RWPE1 (cell line): Measurements from ENCODE around the gene KCNC1.

ENCODE experiments used
- CTCF ChIA-PET: fragments of 350-600 bp; sonication (Branson Sonifier 250); formaldehyde crosslinking; extraction: SDS; loops from one replicate; lab custom pipeline; 2021; lab: Yijun Ruan, JAX
- POLR2A ChIA-PET: fragments of 400-600 bp; formaldehyde crosslinking; extraction: SDS; loops from one replicate; lab custom pipeline; 2020; ENCODE audit warnings: antibody characterized with exemption; ENCODE audit not compliant: low non-redundant PET; lab: Yijun Ruan, JAX
- DNase-seq: peaks from one replicate; pipeline ENCODE4 v3.0.0; 2012; ENCODE audit warnings: low spot score
- H3K27ac ChIP-seq: fragments of 450-650 bp; 2 replicates; pipeline ENCODE4 v1.5.1; 2017
- TF ChIP-seq, protein P1 (sequence below): fragments of 450-650 bp; conservative IDR thresholded peaks from 2 replicates; pipeline ENCODE4 v1.5.1; 2017; ENCODE audit warnings: low read depth, mild to moderate bottlenecking

KCNC1 gene

DNA sequence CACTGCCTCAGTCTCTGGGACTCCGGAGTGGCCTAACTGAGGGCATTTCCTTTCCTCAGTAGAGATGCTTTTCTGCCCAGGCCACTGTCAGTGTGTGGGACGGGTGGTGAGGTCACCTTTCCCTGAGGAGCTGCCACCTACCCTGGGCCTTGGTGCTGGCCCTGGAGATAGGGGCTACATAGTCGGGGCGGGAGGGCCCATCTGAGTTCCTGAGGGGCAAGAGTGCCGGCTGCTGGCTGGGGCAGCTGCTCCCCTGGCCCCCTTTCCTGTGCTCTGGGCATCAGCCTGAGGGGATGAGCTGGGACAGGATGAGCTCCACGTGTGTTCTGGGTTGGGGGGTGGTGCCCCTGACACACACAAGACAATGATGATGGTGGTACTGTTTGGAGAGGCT, 5.4 kb downstream of the KCNC1 start:
- ChIA-PET CTCF (interaction anchor here (0.6 to 0.8 kb wide), 2 partner anchors 9 to 19 kb away, joined by 3 read pairs; no protein-coding TSS in a partner anchor), POLR2A (no interaction called here)
- DNase-seq: no peak
- TF ChIP-seq, protein P1, sequence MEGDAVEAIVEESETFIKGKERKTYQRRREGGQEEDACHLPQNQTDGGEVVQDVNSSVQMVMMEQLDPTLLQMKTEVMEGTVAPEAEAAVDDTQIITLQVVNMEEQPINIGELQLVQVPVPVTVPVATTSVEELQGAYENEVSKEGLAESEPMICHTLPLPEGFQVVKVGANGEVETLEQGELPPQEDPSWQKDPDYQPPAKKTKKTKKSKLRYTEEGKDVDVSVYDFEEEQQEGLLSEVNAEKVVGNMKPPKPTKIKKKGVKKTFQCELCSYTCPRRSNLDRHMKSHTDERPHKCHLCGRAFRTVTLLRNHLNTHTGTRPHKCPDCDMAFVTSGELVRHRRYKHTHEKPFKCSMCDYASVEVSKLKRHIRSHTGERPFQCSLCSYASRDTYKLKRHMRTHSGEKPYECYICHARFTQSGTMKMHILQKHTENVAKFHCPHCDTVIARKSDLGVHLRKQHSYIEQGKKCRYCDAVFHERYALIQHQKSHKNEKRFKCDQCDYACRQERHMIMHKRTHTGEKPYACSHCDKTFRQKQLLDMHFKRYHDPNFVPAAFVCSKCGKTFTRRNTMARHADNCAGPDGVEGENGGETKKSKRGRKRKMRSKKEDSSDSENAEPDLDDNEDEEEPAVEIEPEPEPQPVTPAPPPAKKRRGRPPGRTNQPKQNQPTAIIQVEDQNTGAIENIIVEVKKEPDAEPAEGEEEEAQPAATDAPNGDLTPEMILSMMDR: no peak
- no peak overlapping the region for H3K27ac ChIP-seq

DNA sequence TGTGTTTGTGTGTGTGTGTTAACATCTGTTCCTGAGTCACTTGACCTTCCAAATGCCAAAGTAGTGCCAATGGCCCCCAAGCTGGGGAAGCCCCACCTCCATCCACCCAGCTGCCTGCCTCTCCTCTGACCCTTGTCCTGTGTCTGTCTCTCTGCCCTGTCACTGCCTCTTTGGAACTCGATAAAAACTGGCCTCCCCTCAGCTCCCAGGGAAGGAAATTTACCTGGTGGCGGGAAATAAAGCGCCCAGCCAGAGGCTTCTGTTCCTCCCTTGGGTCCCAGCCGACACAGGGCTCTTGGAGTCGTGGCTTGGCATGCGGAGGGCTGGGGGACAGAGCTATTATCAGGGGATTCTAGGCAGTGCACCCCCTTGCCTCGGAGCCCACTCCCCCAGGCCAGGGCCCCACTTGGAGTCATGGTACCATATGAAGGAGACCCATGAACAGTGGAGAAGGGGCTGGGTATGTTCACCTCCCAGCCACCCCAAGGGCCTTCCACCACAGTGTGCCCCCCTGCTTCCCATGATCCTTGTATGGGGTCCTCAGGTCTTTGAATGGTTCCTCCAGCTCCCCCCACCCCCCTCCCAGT, 6.2 kb downstream of the KCNC1 start:
- TF ChIP-seq, protein P1: no peak
- DNase-seq: no peak
- CTCF ChIA-PET: interaction anchor here (0.7 kb wide), 2 partner anchors 123 to 238 kb away, joined by 3 to 4 read pairs; no protein-coding TSS in a partner anchor
- no peak overlapping the region for H3K27ac ChIP-seq
- POLR2A ChIA-PET: no interaction called here

DNA sequence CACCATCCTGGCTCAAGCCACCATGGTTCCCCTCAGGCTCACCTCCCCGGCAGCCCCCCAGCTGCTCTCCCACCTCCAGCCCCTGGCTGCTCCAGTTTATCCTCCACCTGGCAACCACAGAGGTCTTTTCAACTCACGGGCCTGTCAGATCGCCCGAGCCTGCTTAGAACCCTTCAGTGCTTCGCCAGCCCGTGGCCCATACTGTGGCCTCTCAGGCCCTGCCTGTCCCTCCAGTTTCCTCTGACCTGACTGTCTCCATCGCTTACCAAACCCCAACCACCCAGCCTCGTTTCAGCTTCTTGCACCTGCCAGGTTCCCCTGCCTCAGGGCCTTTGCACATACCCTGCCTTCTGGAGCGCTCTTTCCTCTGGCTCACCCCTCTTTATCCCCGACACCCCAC, 6.9 kb downstream of the KCNC1 start:
- ChIA-PET POLR2A (no interaction called here), CTCF (interaction anchor here (0.6 kb wide), 3 partner anchors 21 to 232 kb away, joined by 3 to 6 read pairs (median 3); no protein-coding TSS in a partner anchor)
- no peak overlapping the region for H3K27ac ChIP-seq
- TF ChIP-seq, protein P1: no peak
- no peak for DNase-seq

DNA sequence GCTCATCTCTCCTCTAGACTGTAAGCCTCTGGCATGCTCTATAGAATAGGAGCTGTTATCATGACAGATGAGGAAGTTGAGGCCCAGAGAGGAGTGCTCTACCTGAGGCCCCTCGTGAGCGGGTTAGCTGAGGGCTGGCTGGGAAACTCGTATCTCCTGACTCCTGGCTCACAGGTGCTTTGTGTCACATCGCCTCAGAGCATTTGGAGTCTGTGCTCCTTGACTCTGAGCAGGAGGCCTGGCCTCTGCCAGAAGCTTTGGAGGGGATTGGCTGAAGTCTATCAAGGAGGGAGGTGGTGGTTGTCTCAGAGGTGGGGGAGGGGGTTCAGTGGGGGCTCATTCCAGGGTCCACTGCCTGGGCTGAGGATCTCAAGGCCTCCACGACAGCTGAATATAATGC, 7.4 kb downstream of the KCNC1 start:
- no peak for DNase-seq
- H3K27ac ChIP-seq: no peak overlapping the region
- POLR2A ChIA-PET: no interaction called here
- TF ChIP-seq, protein P1: no peak
- CTCF ChIA-PET: interaction anchor here (0.6 to 0.9 kb wide), 4 partner anchors 21 to 232 kb away, joined by 3 to 6 read pairs (median 3); no protein-coding TSS in a partner anchor

DNA sequence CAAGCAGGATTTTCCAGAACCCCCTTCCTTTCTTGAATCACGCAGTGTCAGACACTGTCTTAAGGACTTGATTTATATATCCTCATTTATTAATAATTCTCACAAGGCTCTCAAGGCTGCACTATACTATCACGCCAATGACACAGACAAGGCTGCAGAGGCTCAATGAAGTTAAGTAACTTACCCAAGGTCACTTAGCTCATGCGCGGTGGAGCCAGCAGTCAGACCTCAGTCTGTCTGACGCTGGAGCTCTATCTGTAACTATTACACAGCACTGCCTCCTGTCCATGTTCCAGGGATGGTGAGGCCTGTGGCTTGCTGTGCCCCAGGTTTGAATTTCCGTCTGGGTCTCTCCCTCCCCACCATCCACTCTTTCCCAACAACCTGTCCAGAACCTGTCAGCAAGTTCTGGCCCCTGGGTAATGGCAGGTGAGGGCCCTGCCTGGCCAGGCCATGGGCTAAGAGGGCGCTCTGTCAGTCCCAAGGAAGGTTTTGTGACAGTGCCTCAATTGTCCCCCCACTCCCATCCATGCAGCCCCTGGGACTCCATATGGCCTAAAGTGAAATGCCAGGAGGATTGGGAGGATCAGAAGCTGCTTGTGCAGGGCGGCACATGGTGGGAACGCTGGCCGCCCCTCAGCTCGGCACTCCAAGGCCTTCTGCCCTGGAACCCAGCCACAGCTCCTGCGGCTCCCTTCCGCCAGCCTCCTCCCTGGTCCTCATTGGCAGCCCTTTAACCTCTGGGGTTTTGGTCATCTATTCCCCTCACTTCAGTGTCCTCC, 8.6 kb downstream of the KCNC1 start:
- no peak for DNase-seq
- POLR2A ChIA-PET: no interaction called here
- TF ChIP-seq, protein P1: no peak
- CTCF ChIA-PET: interaction anchor here (0.7 to 1.0 kb wide), 3 partner anchors 102 to 235 kb away, joined by 3 read pairs; no protein-coding TSS in a partner anchor
- no peak overlapping the region for H3K27ac ChIP-seq

DNA sequence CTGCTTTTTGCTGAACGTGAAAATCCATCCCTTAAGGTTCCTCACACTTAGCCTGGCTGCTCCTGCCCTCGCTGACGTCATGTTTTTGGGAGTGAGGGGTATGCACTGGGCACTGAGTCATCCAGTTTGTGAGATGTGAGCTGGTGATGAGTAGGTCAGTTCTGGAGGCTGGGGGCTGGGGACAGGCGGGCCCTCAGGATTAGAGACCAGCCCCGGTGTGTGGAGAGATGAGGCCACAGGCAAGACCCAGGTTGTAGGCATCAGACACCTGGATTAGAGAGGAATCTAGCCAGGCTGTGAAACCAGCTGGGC, 9.2 kb downstream of the KCNC1 start:
- no peak overlapping the region for H3K27ac ChIP-seq
- CTCF ChIA-PET: interaction anchor here (0.7 to 1.0 kb wide), 2 partner anchors 164 to 235 kb away, joined by 3 read pairs; no protein-coding TSS in a partner anchor
- POLR2A ChIA-PET: no interaction called here
- TF ChIP-seq, protein P1: no peak
- peak; percentile 34 for DNase-seq
